Stimulated activated naive CD4-positive, alpha-beta T cell treated with Interleukin-2 at 50 U/mL for 16 hours (primary cell): ENCODE data around the gene ABR.
A peak's percentile ranks its signal among the peaks of the same experiment; 100 is the strongest.
"Not testable (repeated sequence)": the region's sequence is repeated elsewhere in the genome, so short reads cannot be mapped to it uniquely, and the experiment has no call there.

Experiments
- DNase-seq: peaks from one replicate; lab custom pipeline; 2025; lab: John Stamatoyannopoulos, UW

The ABR gene

DNA sequence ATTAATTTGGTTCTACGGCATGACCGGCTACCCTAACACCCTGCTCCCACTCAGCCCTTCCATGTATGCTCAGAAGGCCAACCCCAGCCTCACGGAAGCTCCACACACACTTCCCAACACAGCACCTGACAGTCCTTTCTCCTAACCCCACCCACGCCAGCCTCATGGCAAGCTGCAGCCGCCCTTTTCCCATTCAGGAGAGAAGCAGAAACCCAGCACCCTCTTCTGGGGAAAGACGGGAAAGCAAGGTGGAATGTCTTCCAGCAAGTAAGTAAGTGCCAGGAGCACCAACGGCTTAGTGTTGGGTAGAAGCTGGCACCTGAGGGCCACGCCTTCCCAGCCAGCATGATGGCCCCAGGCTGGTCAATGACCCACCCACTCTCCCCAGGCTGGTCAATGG is 32.1 kb downstream of the ABR start:
- no peak for DNase-seq

- DNase-seq, result no peak
Measured at GRCh38 chr17:1146561-1147265, 33.1 kb downstream of the ABR start.

DNA sequence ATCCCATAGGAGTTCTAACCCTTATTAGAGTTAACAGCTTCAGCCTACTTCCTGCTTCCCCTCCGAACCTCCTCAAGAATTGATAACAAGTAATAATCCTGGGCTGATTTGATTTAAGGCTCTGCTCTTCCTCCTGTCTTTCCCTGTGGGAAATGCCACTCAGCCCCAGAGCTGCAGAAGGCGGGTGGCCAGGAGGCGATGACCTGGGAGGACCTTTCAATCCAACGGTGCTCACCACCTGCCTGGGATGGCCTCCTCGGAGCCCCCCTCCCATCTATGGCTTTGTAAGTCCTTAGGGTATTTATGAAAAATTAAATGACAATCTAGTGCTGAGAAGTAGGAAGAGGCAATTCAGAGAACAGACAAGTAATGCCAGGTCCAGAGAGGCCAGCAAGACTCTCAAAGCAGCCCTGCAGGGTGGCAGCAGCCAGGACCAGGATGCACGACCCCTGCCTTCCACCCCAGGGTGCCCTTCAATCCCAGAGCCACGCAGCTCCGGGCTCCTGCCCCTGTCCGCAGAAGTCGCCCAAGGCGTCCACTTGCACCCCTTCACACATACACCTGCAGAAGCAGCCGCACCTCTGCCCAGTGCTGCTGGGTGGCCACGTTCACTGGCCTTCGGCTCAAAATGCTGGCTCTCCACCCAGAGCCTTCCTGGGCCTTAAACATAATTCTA is 34.3 kb downstream of the ABR start:
- DNase-seq, result no peak

DNA sequence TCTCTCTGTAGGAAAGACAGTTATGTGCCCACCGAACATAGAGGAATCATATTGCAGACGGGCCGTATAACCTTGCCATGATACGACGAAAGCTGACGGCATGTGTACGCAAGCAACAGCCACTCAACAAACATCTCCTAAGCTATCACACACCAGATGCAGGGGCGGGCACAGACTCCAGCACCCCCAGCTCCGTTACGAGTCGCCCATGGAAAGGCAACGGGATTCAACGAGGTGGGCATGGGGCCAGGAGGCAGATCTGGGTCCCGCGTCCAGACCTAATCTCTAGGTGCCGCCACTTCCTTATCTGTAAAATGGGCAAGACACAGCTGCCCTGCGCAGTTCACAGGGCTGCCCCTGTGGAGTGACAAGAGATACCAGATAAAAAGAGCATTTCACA is 35.6 kb downstream of the ABR start:
- DNase-seq, result no peak

- no peak for DNase-seq
Measured at GRCh38 chr17:1143573-1143972, 36.2 kb downstream of the ABR start.

DNA sequence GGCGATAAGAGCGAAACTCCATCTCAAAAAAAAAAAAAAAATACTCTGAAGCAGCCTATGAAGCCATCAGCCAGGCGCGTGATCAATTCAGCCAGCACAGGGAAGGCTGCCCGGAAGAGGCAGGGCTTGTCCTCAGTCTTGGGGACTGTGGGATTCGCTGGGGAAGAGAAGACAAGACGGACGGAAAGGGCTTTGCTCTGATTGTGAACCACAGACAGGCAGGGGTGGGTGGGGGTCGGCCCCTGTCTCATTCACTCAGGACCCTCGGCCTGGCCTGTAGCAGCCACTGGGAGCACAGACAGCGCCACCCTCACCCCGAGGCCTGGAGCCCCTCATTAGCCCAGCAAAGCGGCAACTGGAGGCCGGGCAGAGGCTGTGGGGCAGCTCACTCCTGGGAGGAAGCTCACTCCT is 37.2 kb downstream of the ABR start:
- DNase-seq, result no peak

DNA sequence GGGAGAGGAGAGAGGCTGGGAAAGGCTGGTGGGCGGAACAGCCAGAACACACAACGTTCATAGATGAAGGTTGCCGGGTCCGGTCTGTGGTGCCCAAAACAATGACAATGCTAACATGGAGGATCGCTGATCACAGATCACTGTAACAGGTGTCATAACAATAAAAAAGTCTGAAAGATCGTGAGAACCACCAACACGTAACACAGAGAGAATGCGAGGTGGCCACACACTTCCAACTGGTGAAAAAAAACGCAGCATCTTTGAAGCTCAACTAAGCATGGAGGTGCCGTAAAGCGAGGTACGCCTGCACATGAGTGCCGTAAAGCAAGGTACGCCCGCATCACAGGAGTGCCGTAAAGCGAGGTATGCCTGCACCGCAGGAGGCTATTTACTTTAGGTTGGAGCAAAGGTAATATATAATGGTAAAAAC is 42.3 kb downstream of the ABR start:
- DNase-seq, result no peak

DNA sequence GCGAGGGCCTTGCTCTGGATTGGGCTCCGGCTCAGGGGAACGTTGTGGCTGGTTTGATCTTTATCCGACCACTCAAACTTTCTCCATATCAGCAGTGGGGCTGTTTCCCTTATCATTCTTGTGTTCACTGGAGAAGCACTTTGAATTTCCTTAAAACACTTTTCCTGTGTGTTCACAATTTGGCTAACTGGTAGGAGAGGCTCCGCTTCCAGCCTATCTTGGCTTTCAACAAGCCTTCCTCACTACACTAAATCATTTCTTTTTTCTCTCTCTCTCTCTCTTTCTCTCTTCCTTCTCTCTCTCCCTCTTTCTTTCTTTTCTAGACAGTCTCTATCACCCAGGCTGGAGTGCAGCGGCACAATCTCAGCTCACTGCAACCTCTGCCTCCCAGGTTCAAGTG is 43.0 kb downstream of the ABR start:
- no peak for DNase-seq

DNA sequence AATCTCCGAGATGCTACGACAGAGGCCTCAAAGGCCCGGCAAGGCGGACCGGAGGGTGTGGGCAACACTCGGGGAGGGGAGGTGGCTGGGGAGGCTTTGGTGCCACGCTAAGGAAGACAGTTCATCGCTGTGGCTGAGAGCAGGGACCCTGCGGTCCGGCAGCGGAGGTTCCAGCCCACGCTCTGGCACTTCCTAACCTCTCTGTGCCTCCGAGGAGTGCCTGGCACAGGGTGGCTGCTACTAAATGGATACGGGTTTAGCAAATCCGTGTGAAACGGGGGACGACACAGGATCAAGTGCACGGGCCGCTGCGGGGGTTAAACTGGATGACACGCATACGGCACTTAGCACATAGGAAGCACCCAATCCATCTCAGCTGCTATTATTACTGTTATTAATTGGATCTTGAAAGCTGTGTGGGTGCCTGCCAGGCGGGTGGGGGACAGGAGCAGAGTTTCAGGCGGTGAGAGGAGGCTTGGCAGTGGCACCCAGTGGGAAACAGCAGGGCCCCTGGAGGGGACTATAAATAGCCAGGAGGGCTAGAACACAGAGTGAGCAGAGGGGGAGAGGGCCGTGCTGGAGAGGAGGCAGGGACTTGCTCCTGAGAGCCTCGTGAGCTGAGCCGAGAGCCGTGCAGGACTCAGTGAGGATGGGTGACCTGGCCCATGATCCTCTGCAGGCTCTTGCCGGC is 45.0 kb downstream of the ABR start:
- no peak for DNase-seq

GRCh38 chr17:1130191-1130590 is 49.6 kb downstream of the ABR start:
- no peak for DNase-seq

DNA sequence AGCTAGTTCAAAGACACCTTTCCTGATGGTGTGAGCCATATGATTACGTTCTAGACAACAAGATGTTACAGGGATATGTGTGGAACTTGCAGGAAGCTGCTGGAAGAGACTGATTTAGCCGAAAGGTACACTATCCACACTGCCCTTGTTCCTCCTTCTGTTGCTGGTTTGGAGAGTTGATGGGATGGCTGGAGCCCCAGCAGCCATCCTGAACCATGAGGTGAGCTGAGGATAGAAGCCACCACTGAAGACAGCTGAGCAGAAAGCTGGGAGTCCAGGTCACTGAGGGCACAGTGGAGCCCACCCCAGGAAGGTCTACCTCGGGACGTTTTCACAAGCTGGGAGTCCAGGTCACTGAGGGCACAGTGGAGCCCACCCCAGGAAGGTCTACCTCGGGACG is 51.3 kb downstream of the ABR start:
- DNase-seq, result not testable (repeated sequence)

- DNase-seq, result no peak
Measured at GRCh38 chr17:1126801-1127550, 52.8 kb downstream of the ABR start.

DNA sequence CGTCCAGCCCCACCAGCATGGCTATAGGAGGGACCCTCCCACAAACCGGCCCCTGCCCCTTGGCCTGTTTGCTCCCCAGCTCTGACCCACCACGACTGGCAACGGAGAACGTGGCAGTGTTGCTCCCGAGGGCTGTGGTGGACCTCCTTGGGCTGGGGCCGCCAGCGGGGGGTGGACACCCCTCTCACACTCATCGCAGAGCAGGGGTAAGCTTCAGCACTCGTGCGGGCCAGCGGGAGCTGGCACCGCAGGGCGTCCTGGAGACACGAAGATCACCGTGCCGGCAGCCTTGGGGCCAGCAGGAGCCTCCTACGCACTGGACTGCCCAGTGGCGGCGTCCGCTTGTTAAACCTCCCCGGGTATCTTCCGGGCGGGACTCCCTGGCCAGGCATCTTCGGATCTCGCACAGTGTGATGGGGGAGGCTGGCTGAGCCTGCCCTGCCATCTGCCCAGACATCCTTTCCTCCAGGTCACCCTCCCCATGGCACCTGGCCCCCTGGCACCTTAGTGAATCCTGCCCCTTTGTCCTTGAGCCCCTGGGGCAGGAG is 53.5 kb downstream of the ABR start:
- DNase-seq, result no peak

- no peak for DNase-seq
Measured at GRCh38 chr17:1125788-1126145, 54.0 kb downstream of the ABR start.

DNA sequence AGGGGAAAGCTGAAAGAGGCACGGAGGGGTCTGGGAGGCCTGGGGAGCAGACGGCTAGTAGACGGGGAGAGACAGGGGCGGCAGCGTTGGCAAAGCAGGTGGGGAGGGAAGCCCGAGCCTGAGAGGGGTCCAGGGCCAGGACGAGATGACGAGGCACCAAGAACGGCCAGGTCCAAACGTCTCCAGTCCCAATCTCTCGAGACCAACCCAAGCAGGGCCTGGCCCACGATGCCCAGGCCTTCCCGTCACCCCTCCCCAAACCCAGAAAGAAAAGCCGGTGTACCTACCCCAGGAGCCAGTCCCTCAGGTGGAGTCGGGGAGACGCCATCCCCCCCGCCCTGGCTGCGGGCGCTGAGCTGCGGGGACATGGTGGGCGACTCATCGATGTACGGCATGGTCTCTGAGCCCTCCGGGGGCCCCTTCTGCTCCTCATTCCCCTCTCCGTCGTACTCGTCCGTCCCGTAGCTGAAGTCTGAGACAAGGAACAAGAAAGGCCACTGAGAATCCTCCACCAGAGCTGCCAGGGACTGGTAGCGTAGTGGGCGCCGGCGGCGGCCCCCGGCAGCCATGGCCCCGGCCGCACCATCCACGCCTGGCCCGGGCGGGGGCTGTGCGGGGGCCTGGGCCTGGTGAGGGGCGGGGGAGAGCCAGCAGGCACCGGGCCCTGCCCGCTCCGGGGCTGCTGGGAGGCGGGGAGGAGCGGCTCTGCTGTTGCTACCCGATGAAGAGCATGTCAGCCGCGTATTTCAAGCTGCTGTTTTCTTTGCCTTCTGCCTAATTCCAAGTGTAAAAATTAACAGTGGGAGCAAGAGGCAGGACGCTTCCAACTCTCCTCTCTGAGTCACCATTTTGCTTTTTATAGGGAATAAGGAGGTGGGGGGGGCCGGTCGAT is 54.6 kb downstream of the ABR start:
- no peak for DNase-seq

- no peak for DNase-seq
Measured at GRCh38 chr17:1123921-1124715, 55.7 kb downstream of the ABR start.

DNA sequence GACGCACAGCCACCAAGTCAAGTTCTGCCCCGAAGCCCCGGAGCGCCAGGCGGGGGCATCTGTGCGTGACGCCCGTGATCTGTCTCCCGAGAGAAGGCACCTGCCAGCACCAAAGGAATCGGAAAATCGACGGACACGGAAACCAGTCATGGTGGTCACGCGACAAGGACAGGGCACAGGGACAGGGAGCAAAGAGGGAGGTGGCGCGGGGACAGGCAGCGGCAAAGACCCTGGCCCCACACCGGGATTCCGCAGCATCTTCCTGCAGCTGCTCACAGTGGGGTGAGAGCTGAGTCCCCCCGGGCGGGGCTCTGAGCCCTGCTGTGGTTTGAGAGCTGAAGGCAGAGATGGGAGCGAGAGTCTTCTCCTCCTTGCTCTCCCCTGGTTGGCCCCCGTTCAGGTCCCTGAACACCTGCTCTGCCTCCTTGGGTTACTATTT is 56.4 kb downstream of the ABR start:
- no peak for DNase-seq

GRCh38 chr17:1122533-1123392 is 57.0 kb downstream of the ABR start:
- DNase-seq, result peak; percentile 69

GRCh38 chr17:1121442-1121817 is 58.4 kb downstream of the ABR start:
- not testable (repeated sequence) for DNase-seq
